SU-DHL-6 (cell line): ENCODE data around the gene RTF1.

Experiments
- H2AFZ ChIP-seq: fragments of 200-600 bp; sonication (generic); 2 replicates; pipeline ENCODE4 v1.6.1; 2014; ENCODE audit warnings: low read depth, mild to moderate bottlenecking, moderate library complexity, mixed read lengths, antibody characterized with exemption, low read length; ENCODE audit not compliant: severe bottlenecking
- H3F3A ChIP-seq: fragments of 200-600 bp; shearing (Covaris generic); 2 replicates; pipeline ENCODE4 v1.6.0; 2016; ENCODE audit warnings: antibody characterized with exemption, mild to moderate bottlenecking; ENCODE audit not compliant: insufficient read depth
- H3K27ac ChIP-seq: fragments of 200-600 bp; sonication (generic); 2 replicates; pipeline ENCODE4 v1.5.1; 2016; ENCODE audit warnings: low read depth, mild to moderate bottlenecking, low read length, moderate library complexity, mixed read lengths
- H3K27me3 ChIP-seq: fragments of 200-600 bp; sonication (generic), shearing (Covaris generic); 2 replicates; pipeline ENCODE4 v1.6.0; 2014; ENCODE audit warnings: mild to moderate bottlenecking, low read length
- H3K36me3 ChIP-seq: fragments of 200-600 bp; sonication (generic); 2 replicates; pipeline ENCODE4 v1.6.1; 2014; ENCODE audit warnings: mild to moderate bottlenecking, low read length, mixed read lengths
- H3K4me2 ChIP-seq: fragments of 300-600, 200-600 bp; shearing (Covaris generic), sonication (generic); 2 replicates; pipeline ENCODE4 v1.6.0; 2014; ENCODE audit warnings: low read length, low read depth, mild to moderate bottlenecking; ENCODE audit not compliant: poor library complexity, severe bottlenecking
- H3K4me3 ChIP-seq: fragments of 200-600 bp; sonication (generic); 2 replicates; pipeline ENCODE4 v1.5.1; 2014; ENCODE audit warnings: antibody characterized with exemption, low read length, mild to moderate bottlenecking, mixed read lengths; ENCODE audit not compliant: insufficient read depth, poor library complexity, severe bottlenecking
- H3K79me2 ChIP-seq: fragments of 200-600 bp; sonication (generic); 2 replicates; pipeline ENCODE4 v1.6.1; 2014; ENCODE audit warnings: mild to moderate bottlenecking, low read length, moderate library complexity; ENCODE audit not compliant: insufficient read depth
- H3K9ac ChIP-seq: fragments of 200-600 bp; sonication (generic); 2 replicates; pipeline ENCODE4 v1.7.0; 2014; ENCODE audit warnings: mild to moderate bottlenecking, low read length
- H3K9me2 ChIP-seq: fragments of 200-600 bp; sonication (generic); replicated peaks from 2 replicates; pipeline ENCODE4 v1.6.1; 2014; ENCODE audit warnings: low read length; ENCODE audit not compliant: insufficient read depth
- H3K9me3 ChIP-seq: fragments of 200-600 bp; sonication (generic); 2 replicates; pipeline ENCODE4 v1.6.1; 2014; ENCODE audit warnings: low read length, mixed read lengths; ENCODE audit not compliant: insufficient read depth
- H4K20me1 ChIP-seq: fragments of 200-600 bp; sonication (generic); 2 replicates; pipeline ENCODE4 v1.6.1; 2014; ENCODE audit warnings: low read depth, mild to moderate bottlenecking, antibody characterized with exemption, low read length, moderate library complexity, mixed read lengths
- CTCF ChIP-seq: fragments of 200-600 bp; sonication (generic); IDR thresholded peaks from one replicate; pipeline ENCODE4 v1.5.1; 2017; ENCODE audit warnings: antibody characterized with exemption, mild to moderate bottlenecking, low read length, moderate library complexity; ENCODE audit not compliant: insufficient read depth, poor library complexity, severe bottlenecking
- EZH2phosphoT487 ChIP-seq: fragments of 200-600 bp; sonication (generic), shearing (Covaris generic); conservative IDR thresholded peaks from 2 replicates; pipeline ENCODE4 v1.6.1; 2018; ENCODE audit warnings: mild to moderate bottlenecking, antibody characterized with exemption, low read length, moderate library complexity, mixed read lengths

Gene RTF1

GRCh38 chr15:41501191-41501917 is 84.5 kb downstream of the RTF1 start:
- no peaks in the 10 kb centered on the region for H3K79me2 ChIP-seq
- no peaks in the 10 kb centered on the region for H3K9me3 ChIP-seq
- H3K9ac ChIP-seq: no peak overlapping the region
- no peak overlapping the region for H3K4me2 ChIP-seq
- TF ChIP-seq EZH2phosphoT487 (no peak), CTCF (no peak)
- H3K9me2 ChIP-seq: no peaks in the 10 kb centered on the region
- H3K27ac ChIP-seq: no peak overlapping the region
- no peaks in the 10 kb centered on the region for H3K36me3 ChIP-seq
- H3K27me3 ChIP-seq: no peaks in the 10 kb centered on the region
- H2AFZ ChIP-seq: no peak overlapping the region
- no peaks in the 10 kb centered on the region for H3F3A ChIP-seq
- H3K4me3 ChIP-seq: no peak overlapping the region
- no peaks in the 10 kb centered on the region for H4K20me1 ChIP-seq

- no peaks in the 10 kb centered on the region for H3K36me3 ChIP-seq
- H3K79me2 ChIP-seq: no peaks in the 10 kb centered on the region
- no peak overlapping the region for H3K27ac ChIP-seq
- no peaks in the 10 kb centered on the region for H3K27me3 ChIP-seq
- H3K9me2 ChIP-seq: no peaks in the 10 kb centered on the region
- no peak overlapping the region for H3K9ac ChIP-seq
- no peaks in the 10 kb centered on the region for H3K9me3 ChIP-seq
- TF ChIP-seq EZH2phosphoT487 (no peak), CTCF (no peak)
- no peak overlapping the region for H3K4me3 ChIP-seq
- H4K20me1 ChIP-seq: no peaks in the 10 kb centered on the region
- no peaks in the 10 kb centered on the region for H3F3A ChIP-seq
- no peak overlapping the region for H3K4me2 ChIP-seq
- no peak overlapping the region for H2AFZ ChIP-seq
These were observed 85.3 kb downstream of the RTF1 start for GRCh38 chr15:41501931-41502794.

DNA sequence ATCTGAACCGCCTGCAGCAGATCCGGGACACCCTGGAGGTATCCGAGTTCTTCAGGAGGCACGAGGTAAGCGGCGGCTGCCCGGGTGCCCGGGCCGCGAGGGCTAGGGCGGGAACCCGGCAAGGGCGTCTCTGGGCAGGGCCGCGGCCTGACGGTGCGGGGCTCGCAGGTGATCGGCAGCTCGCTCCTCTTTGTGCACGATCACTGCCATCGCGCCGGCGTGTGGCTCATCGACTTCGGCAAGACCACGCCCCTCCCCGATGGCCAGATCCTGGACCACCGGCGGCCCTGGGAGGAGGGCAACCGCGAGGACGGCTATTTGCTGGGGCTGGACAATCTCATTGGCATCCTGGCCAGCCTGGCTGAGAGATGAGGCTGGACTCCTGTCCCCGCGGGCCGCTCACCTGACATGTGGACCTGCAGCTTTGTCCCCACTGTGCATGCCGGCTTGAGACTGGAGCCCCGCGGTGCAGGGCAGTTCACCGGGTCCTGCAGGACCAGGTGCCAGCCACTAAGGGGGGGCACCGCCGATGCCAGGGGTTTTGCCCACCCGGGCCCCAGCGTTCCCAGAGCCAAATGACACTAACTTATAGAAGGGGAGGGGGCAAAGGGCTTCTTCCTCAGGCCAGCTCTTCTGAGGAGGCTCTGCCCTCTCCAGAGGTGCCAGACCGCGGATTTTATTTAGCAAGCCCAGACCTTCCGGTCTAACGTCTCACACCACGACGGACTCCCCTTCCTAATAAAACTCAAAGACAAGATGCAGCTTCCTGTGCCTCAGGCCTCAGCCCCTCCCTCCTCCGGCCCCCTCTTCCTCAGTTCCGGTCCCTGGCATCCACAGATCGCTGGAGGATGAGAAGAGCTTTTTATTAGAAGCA is 86.1 kb downstream of the RTF1 start:
- H4K20me1 ChIP-seq: no peaks in the 10 kb centered on the region
- H3K4me2 ChIP-seq: no peak overlapping the region
- no peaks in the 10 kb centered on the region for H3K79me2 ChIP-seq
- no peak overlapping the region for H3K9ac ChIP-seq
- no peaks in the 10 kb centered on the region for H3K36me3 ChIP-seq
- no peaks in the 10 kb centered on the region for H3K27me3 ChIP-seq
- no peaks in the 10 kb centered on the region for H3K9me2 ChIP-seq
- H3K27ac ChIP-seq: no peak overlapping the region
- H3K9me3 ChIP-seq: no peaks in the 10 kb centered on the region
- H2AFZ ChIP-seq: no peak overlapping the region
- TF ChIP-seq CTCF: no peak
- TF ChIP-seq EZH2phosphoT487: no peak
- H3K4me3 ChIP-seq: no peak overlapping the region
- H3F3A ChIP-seq: no peaks in the 10 kb centered on the region
